UCSD-AML1 (cell line): Measurements from ENCODE around the gene ANKS1B.
"Not testable (repeated sequence)": the region's sequence is repeated elsewhere in the genome, so short reads cannot be mapped to it uniquely, and the experiment has no call there.

Experiments
- DNase-seq: peaks from one replicate; lab custom pipeline; 2025; ENCODE audit not compliant: unreplicated experiment; lab: John Stamatoyannopoulos, UW

ANKS1B gene

DNA sequence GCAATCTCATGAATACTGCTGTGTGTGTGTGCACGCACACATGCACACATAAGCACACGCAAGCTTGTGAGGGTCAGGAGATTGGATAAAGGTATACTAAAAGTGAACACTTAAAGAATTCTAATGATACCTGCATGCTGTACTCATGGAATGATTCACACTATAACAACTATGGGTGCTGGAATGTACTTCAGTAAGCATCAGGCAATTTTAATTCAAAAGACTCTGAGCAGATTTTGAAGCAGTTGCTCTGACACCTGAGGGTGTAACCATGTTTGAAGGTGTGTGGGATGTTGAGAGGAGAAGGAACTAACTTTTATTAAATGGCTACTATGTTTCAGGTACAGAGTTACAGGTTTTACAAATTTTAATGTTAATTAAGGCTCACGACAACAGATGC is 275.6 kb downstream of the ANKS1B start:
- no peak for DNase-seq

DNA sequence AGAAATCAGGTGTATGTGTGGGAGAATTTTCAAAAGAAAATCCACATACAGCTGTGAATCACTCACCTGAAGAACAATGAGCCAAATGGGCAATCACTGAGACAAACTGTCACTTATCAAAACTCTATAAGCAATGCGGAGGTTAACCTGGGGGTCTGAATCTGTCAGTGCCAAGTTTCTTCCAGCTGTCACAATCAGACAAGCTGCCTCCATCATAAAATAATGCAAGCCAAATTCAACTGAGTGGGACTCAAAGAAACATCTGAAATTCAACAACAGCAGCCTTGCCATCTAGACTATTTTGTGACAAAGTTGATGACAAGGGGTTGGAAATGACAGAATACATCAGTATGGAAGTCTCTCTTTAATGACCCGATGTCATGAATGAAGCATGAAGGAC is 276.9 kb downstream of the ANKS1B start:
- no peak for DNase-seq

DNA sequence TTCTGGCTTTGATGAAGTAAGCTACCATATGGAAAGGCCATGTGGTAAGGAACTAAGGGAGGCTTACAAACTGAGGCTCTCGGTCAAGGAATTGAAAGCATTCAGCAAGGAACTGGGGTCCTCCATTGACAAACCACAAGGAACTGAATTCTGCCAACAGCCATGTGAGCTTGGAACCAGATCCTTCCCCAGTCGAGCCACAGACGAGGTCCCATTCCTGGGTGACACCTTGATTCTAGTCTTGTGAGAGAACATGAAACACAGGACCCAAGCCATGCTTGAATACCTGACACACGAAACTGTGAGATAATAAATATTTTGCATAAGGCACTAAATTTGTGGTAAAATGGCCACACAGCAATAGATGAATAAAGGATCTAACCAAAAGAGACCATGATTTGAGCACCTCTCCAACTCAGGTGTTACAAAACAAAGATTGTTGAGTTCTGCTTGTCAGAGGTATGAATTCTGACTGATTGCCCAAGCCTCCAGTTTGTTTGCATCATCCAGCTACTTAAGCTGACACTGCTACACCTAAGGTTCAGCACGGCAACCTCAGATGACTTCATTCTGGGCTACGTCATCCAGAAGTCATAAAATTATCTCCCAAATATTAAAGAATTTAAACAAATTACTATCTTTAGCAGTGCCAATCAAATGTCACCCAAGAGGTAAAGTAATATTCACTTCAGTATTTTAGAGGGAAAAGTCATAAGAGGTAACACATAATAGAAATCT is 277.8 kb downstream of the ANKS1B start:
- DNase-seq, result no peak

DNA sequence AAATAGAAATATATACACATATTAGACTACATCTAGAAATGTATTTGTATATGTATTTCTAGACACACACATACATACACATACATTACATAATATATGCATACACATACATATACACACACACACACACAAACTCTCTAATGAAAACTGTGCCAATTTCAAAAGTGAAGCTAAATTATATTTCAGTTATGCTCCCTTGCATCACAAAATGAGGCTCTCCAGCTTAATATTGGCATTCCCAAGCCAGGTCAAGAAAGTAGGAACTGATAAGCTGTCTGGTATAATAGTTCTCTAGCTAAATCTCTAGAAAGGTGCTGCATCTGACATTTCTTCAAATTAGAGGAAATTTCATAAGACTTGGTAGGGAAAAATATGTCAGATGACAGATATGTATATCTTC is 280.3 kb downstream of the ANKS1B start:
- DNase-seq, result no peak

DNA sequence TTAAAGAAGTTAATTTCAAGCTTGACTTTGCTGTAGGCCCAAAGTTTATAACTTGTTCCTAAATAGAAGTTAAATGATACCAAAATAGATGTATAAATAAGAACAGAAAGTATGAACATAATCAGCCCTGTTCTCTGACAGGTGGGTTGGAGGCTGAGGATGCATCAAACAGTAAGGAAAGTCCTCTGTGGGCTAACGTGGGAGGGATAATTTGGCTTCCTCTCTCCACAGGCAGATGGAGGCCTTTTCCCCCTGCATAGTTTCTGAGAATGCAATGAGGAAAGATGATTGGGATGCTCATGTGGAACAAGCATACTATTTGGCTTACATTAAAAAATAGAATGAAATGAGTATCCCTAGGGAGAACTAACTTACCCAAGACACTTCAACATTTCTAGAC is 280.7 kb downstream of the ANKS1B start:
- no peak for DNase-seq

DNA sequence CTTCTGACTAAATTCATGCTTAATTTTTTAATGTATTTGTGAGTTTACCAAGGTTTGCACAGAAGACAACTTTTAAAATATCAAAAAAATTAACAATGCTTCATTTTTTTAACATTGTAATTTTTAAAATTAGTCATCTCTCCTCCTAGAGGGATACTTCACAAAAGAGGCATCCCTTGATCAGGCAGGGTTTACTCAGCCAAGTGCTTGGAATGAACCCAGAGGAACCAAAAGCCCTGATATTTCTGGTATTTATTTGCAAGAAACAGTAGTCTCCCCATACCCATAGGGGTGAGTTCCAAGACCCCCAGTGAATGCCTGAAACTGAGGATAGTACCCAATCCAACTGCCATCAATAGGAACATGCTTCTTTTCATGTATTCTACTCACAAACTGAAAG is 284.7 kb downstream of the ANKS1B start:
- no peak for DNase-seq

DNA sequence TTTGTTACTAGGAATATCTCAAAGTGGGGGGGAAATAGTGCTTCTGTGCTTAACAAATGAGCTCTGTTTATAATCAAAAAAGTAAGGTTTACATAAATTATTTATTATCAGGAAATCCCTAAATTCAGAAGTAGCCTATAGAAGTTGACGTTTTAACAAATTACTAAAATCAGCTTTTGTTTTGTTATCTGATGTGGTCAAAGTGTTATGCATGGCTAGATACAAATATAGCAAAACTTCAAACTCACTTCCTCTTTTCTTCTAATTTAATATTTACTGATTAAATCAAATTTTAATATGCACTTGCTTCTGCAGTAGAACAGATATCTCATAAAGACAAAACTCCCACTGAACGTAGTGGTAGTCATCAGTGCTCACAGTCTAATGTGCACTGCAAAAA is 289.7 kb downstream of the ANKS1B start:
- DNase-seq, result no peak

DNA sequence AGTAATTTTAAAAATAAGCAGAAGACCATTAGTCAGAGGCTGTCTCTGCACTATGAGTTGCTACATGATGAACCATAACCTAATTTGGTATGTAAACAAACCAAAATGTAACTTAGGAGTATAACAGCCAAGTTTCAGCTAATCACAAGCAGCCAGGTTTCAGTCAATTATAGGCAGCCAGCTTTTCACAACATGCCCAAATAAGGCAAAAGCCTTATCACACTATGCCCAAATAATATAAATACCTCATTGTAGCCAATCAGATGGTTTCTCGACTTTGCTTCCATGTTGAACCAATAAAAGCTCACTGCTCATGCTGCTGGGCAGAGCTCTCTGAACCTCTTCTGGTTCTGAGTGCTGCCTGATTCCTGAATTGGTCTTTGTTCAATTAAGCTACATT is 298.6 kb downstream of the ANKS1B start:
- no peak for DNase-seq

DNA sequence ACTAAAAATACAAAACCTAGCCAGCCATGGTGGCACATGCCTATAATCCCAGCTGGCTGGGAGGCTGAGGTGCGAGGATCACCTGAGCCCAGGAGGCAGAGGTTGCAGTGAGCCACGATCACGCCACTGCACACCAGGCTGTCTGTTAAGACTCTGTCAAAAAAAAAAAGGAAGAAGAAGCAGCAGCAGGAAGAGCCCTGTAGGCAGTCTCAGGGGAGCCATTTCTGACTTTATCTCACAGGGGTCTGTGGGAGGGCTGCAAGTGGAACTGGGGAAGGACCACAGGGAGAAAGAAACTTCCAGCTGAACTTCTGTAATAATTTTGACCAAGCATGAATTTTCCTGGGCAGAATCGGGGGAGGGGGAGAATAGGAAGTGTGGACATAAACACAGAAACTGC is 304.5 kb downstream of the ANKS1B start:
- no peak for DNase-seq

DNA sequence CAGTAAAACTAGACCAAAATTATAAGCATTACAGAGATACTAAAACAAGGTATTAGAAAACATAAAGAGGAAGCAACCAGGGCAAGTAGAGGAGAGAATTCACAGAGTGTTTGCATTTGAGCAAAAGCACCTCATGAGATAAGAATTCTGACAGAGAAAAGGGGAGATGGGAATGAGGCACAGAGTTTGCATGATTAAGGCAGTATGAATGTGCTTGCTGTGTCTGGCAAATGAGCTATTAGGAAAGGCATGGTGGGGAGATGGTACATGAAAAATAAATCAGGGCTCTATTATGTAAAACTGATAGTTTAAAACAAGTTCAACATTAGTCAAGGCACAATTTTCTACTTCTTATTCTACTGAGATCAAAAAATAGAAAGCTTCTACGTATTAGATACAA is 314.1 kb downstream of the ANKS1B start:
- DNase-seq, result no peak

DNA sequence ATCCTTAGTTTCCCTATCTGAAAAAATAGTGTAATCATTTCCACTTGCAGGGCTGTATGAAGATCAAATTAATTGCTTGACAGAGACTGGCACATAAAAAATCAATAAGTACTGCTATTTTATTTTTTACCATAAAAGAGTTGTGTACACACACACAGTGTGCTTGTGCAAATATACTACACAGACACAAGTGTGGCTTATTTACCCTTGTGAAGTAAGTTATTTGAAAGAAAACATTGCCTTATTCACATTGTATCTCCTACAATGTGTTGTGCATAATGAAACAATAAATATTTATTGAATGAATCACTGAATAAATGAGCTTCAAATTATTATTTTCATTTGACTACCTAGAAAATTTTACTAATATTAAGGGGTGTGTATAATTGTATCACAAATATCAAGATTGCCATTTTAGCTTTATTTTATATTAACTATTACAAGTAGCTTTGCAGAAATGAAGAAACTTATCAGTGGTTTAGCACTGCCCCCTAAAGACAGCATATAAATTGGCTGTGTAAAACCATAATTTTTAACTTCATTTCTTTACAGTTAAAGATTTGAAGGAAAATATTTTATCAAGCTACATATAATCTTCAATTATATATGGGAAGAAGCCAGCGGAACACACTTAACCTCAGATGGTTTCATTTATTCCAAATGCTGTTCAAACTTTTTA is 325.9 kb downstream of the ANKS1B start:
- DNase-seq, result no peak

DNA sequence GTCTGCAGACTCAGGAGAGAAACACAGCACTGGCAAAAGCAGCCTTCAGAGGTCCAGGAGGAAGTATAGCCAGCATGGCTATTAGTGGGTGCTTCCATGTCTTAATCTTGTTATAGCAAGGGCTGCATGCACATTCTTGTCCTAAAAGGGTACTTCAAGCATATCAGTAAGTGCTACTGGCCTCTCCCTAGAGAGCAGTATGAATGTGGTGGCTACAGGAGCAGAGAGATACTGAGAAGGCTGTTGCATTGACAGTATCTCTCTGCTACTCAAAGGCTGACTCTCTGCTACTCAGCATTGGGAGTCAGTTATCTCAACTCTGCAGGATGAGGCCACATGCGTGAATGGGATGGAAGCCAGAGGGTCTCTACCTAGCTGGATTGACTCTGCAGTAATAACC is 335.2 kb downstream of the ANKS1B start:
- DNase-seq, result no peak

DNA sequence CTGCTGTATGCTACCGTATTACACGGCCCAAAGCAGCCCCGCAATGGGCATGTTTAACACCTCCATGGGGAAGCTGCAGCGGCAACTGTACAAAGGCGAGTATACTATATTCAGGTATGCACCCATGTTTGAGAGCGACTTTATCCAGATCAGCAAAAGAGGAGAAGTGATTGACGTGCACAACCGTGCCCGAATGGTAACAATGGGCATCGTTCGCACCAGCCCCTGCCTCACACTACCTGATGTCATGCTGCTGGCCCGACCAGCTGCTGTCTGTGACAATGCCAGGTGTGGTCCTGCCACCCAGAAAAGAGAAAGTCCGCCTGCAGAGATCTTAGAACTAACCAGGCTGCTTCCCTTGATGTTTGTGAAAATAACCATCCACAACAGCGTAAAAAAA is 336.6 kb downstream of the ANKS1B start:
- no peak for DNase-seq

DNA sequence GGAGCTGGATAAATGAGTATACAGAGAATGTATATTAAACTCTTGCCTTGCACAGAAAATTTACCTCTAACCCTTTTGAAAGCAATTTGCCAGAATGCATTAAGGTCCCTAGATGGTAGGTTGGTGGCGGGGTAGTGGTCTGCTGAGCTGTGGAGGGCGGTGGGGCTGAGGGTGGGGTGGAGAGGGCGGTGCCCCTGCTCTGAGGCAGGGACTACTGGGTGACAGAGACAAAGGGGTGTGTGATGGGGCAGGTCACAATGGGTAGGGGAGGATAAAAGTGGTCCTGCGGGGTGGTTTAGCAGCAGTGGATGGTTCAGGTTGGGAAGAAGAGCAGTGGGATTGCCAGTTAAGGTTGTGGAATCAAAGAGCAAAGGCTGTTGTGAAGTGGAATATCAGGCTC is 337.3 kb downstream of the ANKS1B start, which contains the start of gene GARIN6:
Gene GARIN6 (plus strand): TSS at position 301 of the 400 bp plus-strand sequence. CDS start 422 bp downstream, outside the sequence.
- DNase-seq, result no peak

DNA sequence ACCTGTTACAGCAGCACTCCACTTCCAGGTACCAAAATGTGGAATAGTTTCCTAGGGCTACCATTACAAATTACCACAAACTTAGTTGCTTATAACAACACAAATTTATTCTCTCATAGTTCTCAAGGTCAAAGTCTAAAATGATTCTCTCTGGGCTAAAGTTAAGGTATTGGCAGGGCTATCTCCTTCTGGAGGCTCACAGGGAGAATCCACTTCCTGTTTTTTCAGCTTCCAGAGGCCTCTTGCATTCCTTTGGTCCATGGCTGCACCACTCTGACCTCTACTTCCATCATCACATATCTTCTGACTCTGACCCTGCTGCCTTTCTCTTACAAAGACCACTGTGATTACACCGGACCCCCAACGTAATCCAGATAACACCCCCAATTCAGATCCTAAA is 340.1 kb downstream of the ANKS1B start:
- no peak for DNase-seq

DNA sequence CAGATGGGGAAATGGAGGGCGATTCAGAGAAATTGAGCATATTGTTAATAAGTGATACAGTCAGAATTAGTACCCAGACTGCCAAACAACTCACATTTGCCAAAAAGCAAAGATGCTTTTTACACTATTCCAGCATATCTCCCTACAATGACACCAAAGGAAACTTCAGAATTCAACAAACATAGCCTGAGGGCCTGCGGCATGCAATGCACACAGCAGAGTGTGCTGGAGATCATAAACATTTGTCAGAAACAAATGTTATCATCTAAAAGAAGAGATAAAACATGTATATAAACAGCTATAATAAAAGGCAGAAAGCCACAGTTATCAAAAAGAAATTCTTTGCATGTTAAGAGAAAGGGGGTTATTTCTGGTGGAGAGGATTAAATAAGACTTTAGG is 357.3 kb downstream of the ANKS1B start:
- no peak for DNase-seq

DNA sequence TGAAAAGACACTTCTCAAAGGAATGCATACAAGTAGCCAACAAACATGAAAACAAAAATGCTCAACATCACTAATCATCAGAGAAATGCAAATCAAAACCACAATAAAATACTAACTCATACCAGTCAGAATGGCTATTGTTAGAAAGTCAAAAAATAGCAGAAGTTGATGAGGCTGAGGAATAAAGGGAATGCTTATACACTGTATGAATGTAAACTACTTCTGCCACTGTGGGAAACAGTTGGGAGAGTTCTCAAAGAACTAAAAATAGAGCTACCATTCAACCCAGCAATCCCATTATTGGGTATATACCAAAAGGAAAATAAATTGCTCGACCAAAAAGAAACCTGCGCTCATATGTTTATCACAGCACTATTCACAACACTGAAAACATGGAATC is 360.1 kb downstream of the ANKS1B start:
- not testable (repeated sequence) for DNase-seq

DNA sequence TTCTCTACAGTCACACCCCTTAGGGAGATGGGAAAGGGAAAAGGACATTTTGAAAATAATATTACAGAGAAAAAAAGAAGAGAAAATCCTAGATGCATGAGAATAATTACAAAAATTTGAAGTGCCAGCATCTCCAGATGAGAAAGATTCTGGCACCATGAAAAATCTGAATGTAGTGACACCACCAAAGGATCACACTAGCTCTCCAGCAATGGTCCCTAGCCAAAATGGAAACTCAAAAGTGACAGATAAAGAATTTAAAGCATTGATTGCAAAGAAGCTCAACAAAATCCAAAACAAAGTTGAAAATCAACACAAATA is 364.6 kb downstream of the ANKS1B start:
- DNase-seq, result no peak

DNA sequence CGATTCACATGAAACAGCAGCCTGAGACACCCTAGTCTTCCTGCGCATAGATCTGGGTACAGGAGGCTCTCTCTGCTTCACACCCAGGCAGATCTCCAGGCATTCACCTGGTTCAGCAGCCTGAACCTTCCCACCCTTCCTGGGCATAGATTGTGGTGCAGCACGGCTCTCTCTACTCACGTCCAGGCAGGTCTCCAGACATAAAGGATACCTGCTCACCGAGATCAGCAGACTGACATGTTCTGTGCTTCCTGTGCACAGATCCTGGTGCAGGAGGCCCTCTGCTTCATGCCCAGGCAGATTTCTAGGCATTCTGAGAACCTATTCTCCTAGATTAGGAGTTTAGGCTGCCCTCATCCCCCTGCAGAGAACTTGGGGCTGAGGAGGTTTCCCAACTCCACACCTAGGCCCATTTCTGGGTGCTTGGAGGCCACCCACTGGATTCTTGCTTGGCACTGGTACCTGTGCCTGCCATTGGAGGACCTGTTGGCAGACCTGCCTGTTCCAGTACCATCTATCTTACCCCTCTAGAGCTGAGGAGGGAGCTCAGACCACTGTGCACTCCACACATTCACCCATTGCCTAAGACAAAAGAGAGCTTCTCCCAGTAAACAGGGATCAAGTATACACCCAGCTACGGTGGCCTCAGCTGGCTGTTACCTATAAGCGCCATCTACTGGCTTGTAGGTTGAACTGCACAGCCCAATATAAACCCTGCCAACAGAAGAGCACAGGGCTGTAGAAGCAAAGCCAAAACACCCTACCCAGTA is 365.2 kb downstream of the ANKS1B start:
- no peak for DNase-seq

DNA sequence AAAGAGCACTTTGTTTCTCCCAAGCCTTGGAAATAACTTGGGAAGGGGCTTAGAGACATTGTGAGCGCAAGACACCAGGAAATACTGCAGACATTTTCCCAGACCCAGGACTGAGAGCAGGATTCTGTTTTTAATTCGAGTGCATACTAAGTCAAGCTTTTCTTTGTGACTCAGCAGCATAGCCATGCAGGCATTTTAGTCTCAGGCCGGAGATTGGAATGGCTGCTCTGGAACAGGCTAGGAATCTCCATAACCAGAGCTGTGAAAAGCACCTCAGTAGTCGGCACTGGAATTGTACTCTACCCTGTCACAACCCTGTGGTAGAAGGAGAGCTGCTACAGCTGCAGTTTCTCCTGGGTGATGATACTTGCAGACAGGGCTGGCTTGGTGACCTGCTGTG is 366.1 kb downstream of the ANKS1B start:
- no peak for DNase-seq

DNA sequence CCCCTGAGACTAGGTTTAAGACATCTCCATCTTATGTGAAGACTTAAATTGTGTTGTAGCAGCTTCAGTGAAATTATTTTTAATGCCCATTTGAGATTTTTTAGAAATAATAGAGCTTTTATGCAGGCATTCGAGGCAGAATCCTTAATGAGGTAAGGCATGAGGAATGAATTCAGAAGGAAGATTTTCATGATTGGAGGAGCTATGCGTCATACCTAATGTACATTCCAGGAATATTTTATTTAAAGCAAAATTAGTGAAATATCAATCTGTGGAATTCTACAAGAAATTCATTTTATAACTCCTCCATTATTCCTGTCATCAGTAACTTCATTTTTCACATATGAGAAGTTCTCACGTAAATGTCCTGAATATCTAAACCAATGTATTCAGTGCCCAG is 373.1 kb downstream of the ANKS1B start:
- DNase-seq, result no peak

DNA sequence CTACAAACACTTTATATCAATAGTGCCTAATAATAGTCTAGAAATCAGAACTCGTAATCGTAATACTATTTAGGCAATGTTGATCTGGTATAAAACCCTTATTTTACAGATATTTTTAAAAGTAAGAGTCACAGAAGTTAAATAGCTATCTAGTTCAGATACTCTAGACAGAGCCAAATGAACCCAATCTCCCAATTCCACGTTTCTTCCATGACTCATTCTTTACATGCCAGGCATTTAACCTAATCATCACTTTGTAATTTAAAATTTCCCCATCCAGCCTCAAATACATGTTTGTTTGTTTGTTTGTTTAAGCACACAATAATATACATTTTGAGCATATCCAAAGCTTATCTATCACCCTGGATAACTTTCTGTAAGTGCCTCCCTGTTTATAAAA is 373.6 kb downstream of the ANKS1B start:
- DNase-seq, result no peak
